ENCODE measurements around the gene TMCO5A.

DNA sequence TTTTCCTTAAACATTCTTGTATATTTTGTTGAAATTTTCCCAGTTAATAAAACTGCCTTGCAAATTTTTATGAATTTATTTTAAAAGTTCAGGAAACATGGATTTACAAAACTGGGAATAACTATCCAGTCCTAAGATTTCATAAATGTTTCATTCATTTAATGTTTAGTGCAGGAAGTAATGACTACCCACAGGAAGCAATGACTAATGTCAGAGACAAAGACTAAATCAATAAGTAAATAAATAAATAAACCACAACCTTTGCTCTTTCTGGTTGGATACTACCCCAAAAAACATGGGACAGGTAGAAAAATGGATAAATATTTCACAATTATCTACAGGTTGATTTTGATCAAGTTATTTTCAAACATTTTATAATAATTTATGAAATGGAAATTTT, 48.8 kb upstream of the TMCO5A start:
- TF ChIP-seq CTCF (IDR thresholded peaks at IDR 0.05; ENCODE audit: low read depth, low read length) (no peak), EZH2phosphoT487 (IDR thresholded peaks at IDR 0.05; ENCODE audit: low read depth) (no peak)
